K562 (cell line): ENCODE data around the gene ZNF831. TPM values are rescaled to one million over a fixed set of nuclear protein-coding genes. Genes with fewer than 3 reads are reported as not detected.

ENCODE experiments used
- ATAC-seq: fragments of 200-7000 bp; cut with Tn5 transposase; 3 replicates; pipeline ENCODE4 v1.9.1; 2020; ENCODE audit warnings: moderate library complexity
- BruUV-seq: library from RNA; stranded (reverse); fragments of 400-500 nt; replicated peaks from 2 replicates; lab custom pipeline; 2021; lab: Mats Ljungman, UMichigan
- CTCF ChIA-PET: fragments of 300-600 bp; formaldehyde crosslinking; extraction: SDS; loops from one replicate; lab custom pipeline; 2021; ENCODE audit warnings: low intra/inter-chr PET ratio; lab: Yijun Ruan, JAX
- POLR2A ChIA-PET: fragments of 300-600, 350-650 bp; sonication (Branson Sonifier 250); formaldehyde crosslinking; extraction: SDS; loops from one replicate; lab custom pipeline; 2021; ENCODE audit warnings: antibody characterized with exemption, inconsistent platforms; lab: Yijun Ruan, JAX
- DNase-seq, 4 experiments: peaks; one replicate each; pipeline versions ENCODE4 v3.0.0 to v3.0.0-alpha.2; 2011 to 2018; ENCODE audit warnings: low spot score in 3 of 4, mixed read lengths in 3 of 4; ENCODE audit errors: extremely low read depth in 1 of 4
- FAIRE-seq: peaks from 2 replicates; lab custom pipeline; 2011; peaks lifted over from hg19 to GRCh38; lab: Jason Lieb, UNC
- H2AFZ ChIP-seq: 2 replicates; pipeline ENCODE4 v1.6.0; 2011; ENCODE audit warnings: low read depth, low read length, control low read depth, inconsistent platforms
- H3K27ac ChIP-seq: fragments of 200-600 bp; 3 replicates; pipeline ENCODE4 v1.8.0; 2011; ENCODE audit warnings: low read depth, mild to moderate bottlenecking, control low read depth, inconsistent platforms, low read length, moderate library complexity, mixed read lengths; ENCODE audit errors: extremely low read depth
- H3K27me3 ChIP-seq, 2 experiments: fragments of 300-600 bp in 1 of 2; 2 replicates in 1 of 2; 3 replicates in 1 of 2; pipeline versions ENCODE4 v1.6.0 to v1.8.0; 2011; ENCODE audit warnings: inconsistent platforms in 2 of 2, low read length in 2 of 2, mild to moderate bottlenecking in 1 of 2, mixed read lengths in 1 of 2, moderate library complexity in 1 of 2; ENCODE audit not compliant: control insufficient read depth in 2 of 2, insufficient read depth in 2 of 2
- H3K36me3 ChIP-seq: fragments of 300-600 bp; 3 replicates; pipeline ENCODE4 v1.8.0; 2011; ENCODE audit warnings: mild to moderate bottlenecking, low read length, inconsistent platforms; ENCODE audit not compliant: control insufficient read depth, insufficient read depth
- H3K4me1 ChIP-seq, 2 experiments: fragments of 200-600 bp in 1 of 2; replicated peaks in 1 of 2; 2 replicates in 1 of 2; 3 replicates in 1 of 2; pipeline versions ENCODE4 v1.5.1 to v1.8.0; 2011; ENCODE audit warnings: inconsistent platforms in 2 of 2, low read length in 2 of 2, mild to moderate bottlenecking in 1 of 2, mixed read lengths in 1 of 2, moderate library complexity in 1 of 2; ENCODE audit not compliant: control insufficient read depth in 2 of 2, insufficient read depth in 2 of 2
- H3K4me2 ChIP-seq: 2 replicates; pipeline ENCODE4 v1.6.1; 2011; ENCODE audit warnings: low read length, control low read depth, inconsistent platforms, mixed read lengths; ENCODE audit not compliant: insufficient read depth
- H3K4me3 ChIP-seq: fragments of 200-600 bp; sonication (generic), shearing (Covaris generic); 2 replicates; pipeline ENCODE4 v1.5.1; 2016; ENCODE audit warnings: control low read depth, inconsistent platforms
- H3K79me2 ChIP-seq: fragments of 200-600 bp; 3 replicates; pipeline ENCODE4 v1.8.0; 2011; ENCODE audit warnings: low read length, inconsistent platforms; ENCODE audit not compliant: control insufficient read depth, insufficient read depth
- H3K9ac ChIP-seq, 2 experiments: 2 replicates each; pipeline versions ENCODE4 v1.6.0 to v1.6.1; 2011; ENCODE audit warnings: low read depth in 2 of 2, low read length in 2 of 2, control low read depth in 1 of 2, inconsistent platforms in 1 of 2, mild to moderate bottlenecking in 1 of 2, mixed read lengths in 1 of 2; ENCODE audit not compliant: insufficient read depth in 1 of 2
- H3K9me1 ChIP-seq: one replicate; pipeline ENCODE4 v1.6.0; 2011; ENCODE audit warnings: inconsistent platforms, mild to moderate bottlenecking, low read length, moderate library complexity; ENCODE audit not compliant: control insufficient read depth, insufficient read depth
- H3K9me3 ChIP-seq: replicated peaks from 2 replicates; pipeline ENCODE4 v1.5.1; 2011; ENCODE audit warnings: low read depth, low read length, inconsistent platforms; ENCODE audit not compliant: control insufficient read depth, insufficient read depth
- H4K20me1 ChIP-seq: replicated peaks from 2 replicates; pipeline ENCODE4 v1.6.1; 2011; ENCODE audit warnings: low read length, inconsistent platforms, mixed read lengths; ENCODE audit not compliant: control insufficient read depth, insufficient read depth
- SMARCA5 ChIP-seq: fragments of 450-650 bp; IDR thresholded peaks from 2 replicates; pipeline ENCODE4 v1.6.1; 2016
- XRCC5 ChIP-seq: fragments of 200-400 bp; formaldehyde crosslinking; IDR thresholded peaks from 2 replicates; pipeline ENCODE4 v1.6.1; 2017; ENCODE audit warnings: low read depth, mild to moderate bottlenecking, low read length
- WGBS: fragments of 100-300 bp; shearing (Covaris generic); methylation state at CpG from one replicate; pipeline ENCODE4 v1.1.6; 2016; ENCODE audit warnings: low coverage, mixed read lengths; ENCODE audit not compliant: insufficient coverage; ENCODE audit errors: missing lambda C conversion rate; 5-methylcytosine and 5-hydroxymethylcytosine counted together
- in situ Hi-C: fragments of 300-500 bp; cut with MboI; formaldehyde crosslinking; loops from 4 replicates; pipeline ENCODE4 v1.15.0; 2018; ENCODE audit warnings: inconsistent platforms, mixed read lengths
- intact Hi-C: fragments of 100-400 bp; cut with micrococcal nuclease; formaldehyde crosslinking; loops from 2 replicates; pipeline ENCODE4 v1.14.2; 2022
- polyA plus RNA-seq, 8 experiments: library from polyadenylated mRNA; depleted of rRNA in 4 of 8; stranded (reverse) in 5 of 8; unstranded in 3 of 8; fragments of >200 nt; fragmentation: Nextera tagmentation in 2 of 8; fragmentation: Illumina TruSeq in 1 of 8; extraction: Ambion mirVana in 2 of 8; extraction: Trizol in 1 of 8; gene quantifications; 2 replicates each; pipeline versions ENCODE4 v1.2.1 to v1.2.3, GENCODE V29; 2011 to 2014; ENCODE audit warnings: inconsistent platforms in 1 of 8, missing spikeins in 1 of 8
- total RNA-seq, 7 experiments: library from RNA; depleted of rRNA in 6 of 7; stranded (reverse); fragments of >200 nt in 6 of 7; fragmentation: Illumina TruSeq in 2 of 7; extraction: Trizol in 2 of 7; gene quantifications; 2 replicates each; pipeline versions ENCODE4 v1.2.1 to v1.2.3, GENCODE V29; 2011 to 2021; ENCODE audit warnings: low replicate concordance in 1 of 7
- TF ChIP-seq, protein P1 (sequence below), 2 experiments: fragments of 450-650 bp in 1 of 2; sonication (generic) in 1 of 2; formaldehyde crosslinking in 1 of 2; IDR thresholded peaks in 1 of 2; conservative IDR thresholded peaks in 1 of 2; 2 replicates each; pipeline versions ENCODE4 v1.6.1 to v1.8.1; 2016 to 2023; ENCODE audit warnings: mild to moderate bottlenecking in 2 of 2, moderate library complexity in 2 of 2, inconsistent platforms in 1 of 2, missing genetic modification reagents in 1 of 2

Gene ZNF831
- total and polyA plus RNA-seq, 9 of the 15 experiments (the other 6 are each of a cell fraction or from before 2014, with no cell fraction given): not detected

DNA sequence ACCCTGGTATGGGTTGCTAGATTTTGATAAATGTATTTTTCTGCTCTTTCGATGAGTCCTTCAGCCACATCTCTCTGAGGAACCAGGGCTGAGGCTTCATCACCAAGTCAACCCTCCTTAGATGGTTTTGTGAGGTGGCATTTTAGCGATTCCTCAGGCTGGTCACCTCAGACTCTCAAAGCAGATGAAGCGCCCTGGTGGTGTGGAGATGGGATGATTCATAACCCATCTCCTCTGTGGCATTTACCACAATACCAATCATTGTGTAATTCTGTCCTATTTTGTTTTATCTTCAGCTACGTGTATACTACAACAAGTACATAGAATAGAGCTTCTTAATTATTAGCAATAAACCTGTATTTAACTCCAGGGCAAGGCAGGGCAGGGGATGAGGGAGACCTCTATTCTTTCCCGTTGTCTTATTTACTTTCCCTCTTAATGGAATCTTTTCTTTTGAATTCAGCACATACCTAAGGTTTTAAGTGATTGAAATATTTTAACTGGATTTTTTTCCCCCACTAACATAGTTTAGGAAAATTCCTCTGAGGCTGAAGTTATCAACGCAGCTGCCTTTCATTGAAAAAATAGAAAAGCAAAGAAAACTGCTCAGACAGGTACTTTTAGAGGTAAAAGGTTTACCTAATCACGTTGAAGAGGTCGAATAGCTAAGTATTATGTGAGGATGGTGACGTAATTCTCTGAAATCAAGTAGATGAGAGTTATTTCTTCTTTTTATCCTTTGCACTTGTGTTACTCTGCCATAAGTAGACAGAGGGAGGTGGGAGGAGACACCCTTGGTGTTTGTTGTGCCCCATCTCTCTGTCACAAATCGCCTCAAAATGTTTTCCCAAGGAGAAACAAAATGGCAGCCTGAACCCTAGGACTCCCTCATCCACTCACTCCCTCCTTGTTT lies 79.3 kb downstream of the ZNF831 start:
- H3K4me1 ChIP-seq: no peaks in the 10 kb centered on the region
- no peak for DNase-seq
- 1% methylated on average over 10 of the region's 10 CpGs for WGBS
- H3K4me3 ChIP-seq: no peak overlapping the region
- H3K36me3 ChIP-seq: no peaks in the 10 kb centered on the region
- intact Hi-C loops (no loop called here), in situ Hi-C loops (no loop called here)
- BruUV-seq: no TSS peak
- CTCF ChIA-PET: interaction anchor here (0.6 kb wide), 1 partner anchor 352 kb away, joined by 3 read pairs; no protein-coding TSS in a partner anchor
- no peak overlapping the region for H3K4me2 ChIP-seq
- no peak for ATAC-seq
- no peak overlapping the region for H2AFZ ChIP-seq
- H4K20me1 ChIP-seq: no peaks in the 10 kb centered on the region
- H3K9me1 ChIP-seq: no peaks in the 10 kb centered on the region
- no peak for FAIRE-seq
- H3K27me3 ChIP-seq: peaks cover 0 to 7% of the 10 kb centered on the region in 2 experiments; a peak in 3 of 5 replicates
- no peaks in the 10 kb centered on the region for H3K79me2 ChIP-seq
- POLR2A ChIA-PET: interaction anchor here (0.7 kb wide), 1 partner anchor 35 kb away, joined by 3 read pairs; no protein-coding TSS in a partner anchor
- H3K27ac ChIP-seq: no peak overlapping the region
- H3K9ac ChIP-seq: no peak overlapping the region
- no peak for TF ChIP-seq XRCC5
- no peak for TF ChIP-seq SMARCA5
- TF ChIP-seq, protein P1, sequence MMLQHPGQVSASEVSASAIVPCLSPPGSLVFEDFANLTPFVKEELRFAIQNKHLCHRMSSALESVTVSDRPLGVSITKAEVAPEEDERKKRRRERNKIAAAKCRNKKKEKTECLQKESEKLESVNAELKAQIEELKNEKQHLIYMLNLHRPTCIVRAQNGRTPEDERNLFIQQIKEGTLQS (IDR thresholded peaks at IDR 0.05): peak; percentile 44
- TF ChIP-seq, protein P1 (CRISPR knock-in tag; conservative IDR thresholded peaks at IDR 0.05): no peak
- no peaks in the 10 kb centered on the region for H3K9me3 ChIP-seq
